HepG2 (cell line): ENCODE data around the gene NRDE2. TPM values are rescaled to one million over a fixed set of nuclear protein-coding genes. Genes with fewer than 3 reads are reported as not detected.

Source experiments
- ATAC-seq: fragments of 200-7000 bp; cut with Tn5 transposase; 3 replicates; pipeline ENCODE4 v1.9.1; 2020; ENCODE audit warnings: mild to moderate bottlenecking, moderate library complexity
- BruUV-seq: library from RNA; stranded (reverse); fragments of 400-500 nt; replicated peaks from 2 replicates; lab custom pipeline; 2021; lab: Mats Ljungman, UMichigan
- CTCF ChIA-PET: fragments of 300-600 bp; formaldehyde crosslinking; extraction: SDS; loops from one replicate; lab custom pipeline; 2021; ENCODE audit warnings: low total read pairs, inconsistent platforms, low intra/inter-chr PET ratio; lab: Yijun Ruan, JAX
- POLR2A ChIA-PET: fragments of 350-600 bp; sonication (Branson Sonifier 250); formaldehyde crosslinking; loops from one replicate; lab custom pipeline; 2020; ENCODE audit warnings: antibody characterized with exemption, inconsistent platforms; lab: Yijun Ruan, JAX
- DNase-seq: peaks from one replicate; pipeline ENCODE4 v3.0.0-alpha.2; 2015; ENCODE audit warnings: low spot score
- FAIRE-seq: peaks from 3 replicates; lab custom pipeline; 2011; peaks lifted over from hg19 to GRCh38; lab: Jason Lieb, UNC
- H2AFZ ChIP-seq: one replicate; pipeline ENCODE4 v1.6.1; 2011; ENCODE audit warnings: low read length, inconsistent platforms
- H3K27ac ChIP-seq: fragments of 300-600 bp; 3 replicates; pipeline ENCODE4 v1.8.0; 2011; ENCODE audit warnings: mixed run types, mild to moderate bottlenecking, mixed read lengths, low read length, inconsistent platforms; ENCODE audit not compliant: insufficient read depth; ENCODE audit errors: extremely low read length
- H3K27me3 ChIP-seq, 2 experiments: fragments of 200-600 bp in 1 of 2; 2 replicates in 1 of 2; 3 replicates in 1 of 2; pipeline versions ENCODE4 v1.6.0 to v1.8.0; 2011; ENCODE audit warnings: low read length in 2 of 2, mild to moderate bottlenecking in 2 of 2, moderate library complexity in 2 of 2, inconsistent platforms in 1 of 2; ENCODE audit not compliant: insufficient read depth in 2 of 2, control insufficient read depth in 1 of 2
- H3K36me3 ChIP-seq, 2 experiments: fragments of 200-600 bp in 1 of 2; replicated peaks in 1 of 2; 2 replicates in 1 of 2; 3 replicates in 1 of 2; pipeline versions ENCODE4 v1.5.1 to v1.8.0; 2011; ENCODE audit warnings: low read length in 2 of 2, inconsistent platforms in 1 of 2; ENCODE audit not compliant: insufficient read depth in 2 of 2, control insufficient read depth in 1 of 2
- H3K4me1 ChIP-seq: 2 replicates; pipeline ENCODE4 v1.5.1; 2012; ENCODE audit warnings: low read length, inconsistent platforms; ENCODE audit not compliant: insufficient read depth
- H3K4me2 ChIP-seq: 2 replicates; pipeline ENCODE4 v1.6.0; 2011; ENCODE audit warnings: low read depth, low read length, inconsistent platforms
- H3K4me3 ChIP-seq, 3 experiments: fragments of 200-600 bp in 1 of 3; sonication (generic), shearing (Covaris generic) in 1 of 3; replicated peaks in 1 of 3; 2 replicates each; pipeline ENCODE4 v1.5.1; 2011 to 2016; ENCODE audit warnings: low read length in 3 of 3, inconsistent platforms in 2 of 3, low read depth in 2 of 3, mild to moderate bottlenecking in 2 of 3, control low read depth in 1 of 3, mixed read lengths in 1 of 3; ENCODE audit not compliant: insufficient read depth in 1 of 3
- H3K79me2 ChIP-seq: one replicate; pipeline ENCODE4 v1.6.1; 2011; ENCODE audit warnings: low read length, inconsistent platforms; ENCODE audit not compliant: insufficient read depth
- H3K9ac ChIP-seq: 2 replicates; pipeline ENCODE4 v1.6.0; 2011; ENCODE audit warnings: mild to moderate bottlenecking, low read depth, low read length, inconsistent platforms; ENCODE audit not compliant: insufficient read depth
- H3K9me3 ChIP-seq: 2 replicates; pipeline ENCODE4 v1.5.1; 2012; ENCODE audit warnings: mild to moderate bottlenecking, low read length
- H4K20me1 ChIP-seq: 2 replicates; pipeline ENCODE4 v1.6.0; 2011; ENCODE audit warnings: inconsistent platforms, mild to moderate bottlenecking, low read length, moderate library complexity; ENCODE audit not compliant: insufficient read depth
- CEBPG ChIP-seq: IDR thresholded peaks from 2 replicates; pipeline ENCODE4 v1.6.1; 2016
- EEA1 ChIP-seq: sonication (generic); formaldehyde crosslinking; IDR thresholded peaks from 2 replicates; pipeline ENCODE4 v1.5.1; 2020; ENCODE audit warnings: mild to moderate bottlenecking, missing genetic modification reagents, borderline replicate concordance
- EHMT2 ChIP-seq: fragments of 200-600 bp; sonication (generic); IDR thresholded peaks from 2 replicates; pipeline ENCODE4 v1.7.0; 2017; ENCODE audit warnings: antibody characterized with exemption, low read depth, low read length, borderline replicate concordance
- GZF1 ChIP-seq: sonication (generic); formaldehyde crosslinking; IDR thresholded peaks from 2 replicates; pipeline ENCODE4 v1.5.1; 2020; ENCODE audit warnings: mild to moderate bottlenecking, missing genetic modification reagents
- MAFK ChIP-seq, 2 experiments: IDR thresholded peaks in 1 of 2; conservative IDR thresholded peaks in 1 of 2; 2 replicates each; pipeline ENCODE4 v1.6.1; 2011; ENCODE audit warnings: improper control_type of control experiment in 2 of 2, low read length in 2 of 2
- POLR2A ChIP-seq, 2 experiments: IDR thresholded peaks; 2 replicates each; pipeline ENCODE4 v1.6.1; 2011; ENCODE audit warnings: low read depth in 2 of 2, low read length in 2 of 2, mild to moderate bottlenecking in 1 of 2, moderate library complexity in 1 of 2; ENCODE audit not compliant: insufficient read depth in 1 of 2
- SIX4 ChIP-seq: sonication (generic); formaldehyde crosslinking; IDR thresholded peaks from 2 replicates; pipeline ENCODE4 v1.4.0; 2020; ENCODE audit warnings: missing genetic modification reagents
- ZNF292 ChIP-seq: sonication (generic); formaldehyde crosslinking; IDR thresholded peaks from 2 replicates; pipeline ENCODE4 v1.8.1; 2022; ENCODE audit warnings: mild to moderate bottlenecking, low read depth, missing genetic modification reagents, borderline replicate concordance
- ZNF383 ChIP-seq: sonication (generic); formaldehyde crosslinking; IDR thresholded peaks from 2 replicates; pipeline ENCODE4 v1.4.0; 2020; ENCODE audit warnings: missing genetic modification reagents, mild to moderate bottlenecking, borderline replicate concordance
- ZNF777 ChIP-seq: sonication (generic); formaldehyde crosslinking; IDR thresholded peaks from 2 replicates; pipeline ENCODE4 v1.4.0; 2020; ENCODE audit warnings: missing genetic modification reagents
- WGBS: methylation state at CpG from one replicate; pipeline ENCODE4 v1.1.6; 2017; ENCODE audit warnings: low lambda C conversion rate; 5-methylcytosine and 5-hydroxymethylcytosine counted together
- in situ Hi-C: cut with HindIII; loops from 2 replicates; pipeline ENCODE4 v1.10.0; 2017; ENCODE audit warnings: low pct_unique_long_range_greater_than_20kb; ENCODE audit not compliant: extremely low pct_ligation_motif_present
- intact Hi-C: fragments of 100-400 bp; cut with micrococcal nuclease; formaldehyde crosslinking; loops from one replicate; pipeline ENCODE4 v1.10.0; 2022; ENCODE audit not compliant: unreplicated experiment
- polyA plus RNA-seq, 8 experiments: library from polyadenylated mRNA; depleted of rRNA in 3 of 8; stranded (reverse) in 7 of 8; unstranded in 1 of 8; fragments of >200 nt; fragmentation: Illumina TruSeq in 4 of 8; extraction: Trizol in 4 of 8; gene quantifications; 2 replicates each; pipeline versions ENCODE4 v1.2.1 to v1.2.3, GENCODE V29; 2011 to 2016; ENCODE audit warnings: low read depth in 4 of 8, missing spikeins in 1 of 8, mixed read lengths in 1 of 8; ENCODE audit not compliant: insufficient read depth in 1 of 8
- total RNA-seq, 5 experiments: library from RNA; depleted of rRNA; stranded (reverse); fragments of >200 nt; fragmentation: Illumina TruSeq; extraction: Trizol; gene quantifications; 2 replicates each; pipeline ENCODE4 v1.2.3, GENCODE V29; 2016; ENCODE audit warnings: low read depth in 1 of 5
- TF ChIP-seq, protein P1 (sequence below): sonication (generic); formaldehyde crosslinking; IDR thresholded peaks from 2 replicates; pipeline ENCODE4 v1.8.0; 2022; ENCODE audit warnings: low read depth, missing genetic modification reagents
- TF ChIP-seq, protein P2 (sequence below): sonication (generic); formaldehyde crosslinking; IDR thresholded peaks from 2 replicates; pipeline ENCODE4 v1.4.0; 2020; ENCODE audit warnings: missing genetic modification reagents

The NRDE2 gene
- total and polyA plus RNA-seq, 2 of the 13 experiments (the other 11 are each of a cell fraction or from before 2014, with no cell fraction given) = 5.6 to 12.5 TPM

DNA sequence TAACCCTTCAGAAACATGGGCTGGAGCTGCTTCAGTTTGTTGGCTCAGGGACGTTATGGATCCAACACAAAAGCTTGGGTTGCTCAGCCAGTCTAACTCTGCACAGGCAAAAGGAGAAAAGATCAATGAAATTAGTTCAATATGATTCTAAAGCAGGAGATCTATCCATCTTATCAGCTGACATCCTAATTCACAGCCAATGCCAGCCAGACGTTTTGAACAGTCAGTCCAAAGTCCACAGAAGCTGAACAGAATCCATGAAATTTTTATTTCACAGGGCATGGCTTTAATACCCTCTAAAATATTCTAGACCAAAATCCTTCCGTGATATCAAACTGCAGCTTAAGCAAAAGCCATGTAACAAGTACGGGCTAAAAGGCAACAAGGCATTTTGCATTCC is 13.7 kb downstream of the NRDE2 start:
- Histone ChIP-seq H3K4me2 (no peak overlapping the region), H3K9ac (no peak overlapping the region), H3K27me3 (no peaks in the 10 kb centered on the region), H3K36me3 (peaks cover 1 to 32% of the 10 kb centered on the region in 2 experiments), H4K20me1 (no peaks in the 10 kb centered on the region; the same call in 1 of the 2 replicates), H2AFZ (no peak overlapping the region)
- DNase-seq = no peak
- WGBS = 79% methylated on average over 4 of the region's 4 CpGs
- TF ChIP-seq, protein P1, sequence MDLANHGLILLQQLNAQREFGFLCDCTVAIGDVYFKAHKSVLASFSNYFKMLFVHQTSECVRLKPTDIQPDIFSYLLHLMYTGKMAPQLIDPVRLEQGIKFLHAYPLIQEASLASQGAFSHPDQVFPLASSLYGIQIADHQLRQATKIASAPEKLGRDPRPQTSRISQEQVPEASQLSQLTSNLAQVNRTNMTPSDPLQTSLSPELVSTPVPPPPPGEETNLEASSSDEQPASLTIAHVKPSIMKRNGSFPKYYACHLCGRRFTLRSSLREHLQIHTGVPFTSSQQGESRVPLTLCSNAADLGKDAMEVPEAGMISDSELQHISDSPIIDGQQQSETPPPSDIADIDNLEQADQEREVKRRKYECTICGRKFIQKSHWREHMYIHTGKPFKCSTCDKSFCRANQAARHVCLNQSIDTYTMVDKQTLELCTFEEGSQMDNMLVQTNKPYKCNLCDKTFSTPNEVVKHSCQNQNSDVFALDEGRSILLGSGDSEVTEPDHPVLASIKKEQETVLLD (CRISPR knock-in tag) = no peak
- TF ChIP-seq EEA1 (CRISPR knock-in tag) (no peak), MAFK (conservative IDR thresholded peaks at IDR 0.05 in 1 of 2, IDR thresholded peaks at IDR 0.05 in 1 of 2; ENCODE audit: low read length in 2 of 2) (0 out of 4 replicates have a peak, but pooled peaks of 1 of the 2 experiments have one; percentile 35)
- TF ChIP-seq, all 625 proteins: peak for 1
- BruUV-seq = no TSS peak
- ChIA-PET CTCF (no interaction called here), POLR2A (interaction anchor here (1.3 kb wide), 1 partner anchor 64 kb away, joined by 3 read pairs; no protein-coding TSS in a partner anchor)
- Histone ChIP-seq H3K9me3 (no peaks in the 10 kb centered on the region), H3K27ac (no peak overlapping the region), H3K4me1 (no peaks in the 10 kb centered on the region), H3K79me2 (peaks cover 13% of the 10 kb centered on the region), H3K4me3 (no peak overlapping the region)
- in situ Hi-C loops = no loop called here
- intact Hi-C loops = no loop called here
- FAIRE-seq (no peak), ATAC-seq (no peak)

DNA sequence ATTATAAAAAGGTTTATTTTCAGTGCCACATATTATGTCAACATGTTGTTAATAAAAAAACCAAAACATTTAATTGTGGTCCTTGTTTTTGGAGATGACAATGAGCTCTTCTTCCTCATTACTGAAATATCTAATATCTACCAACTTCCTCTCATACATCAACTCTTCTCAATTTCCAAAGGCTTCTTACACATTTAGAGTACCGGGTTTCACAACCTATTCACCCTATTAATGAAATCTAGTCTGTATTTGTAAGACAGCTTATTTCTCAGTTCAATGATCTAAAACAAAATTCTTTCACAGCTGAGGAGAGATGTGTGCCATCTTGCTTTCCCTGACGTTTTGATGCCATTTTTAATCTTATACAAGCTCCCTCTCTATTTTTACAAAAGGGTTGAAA is 14.5 kb downstream of the NRDE2 start:
- H3K27ac ChIP-seq = no peak overlapping the region
- no peaks in the 10 kb centered on the region for H3K4me1 ChIP-seq
- 97% methylated on average over 2 of the region's 2 CpGs for WGBS
- BruUV-seq = no TSS peak
- H3K4me3 ChIP-seq = no peak overlapping the region
- H3K36me3 ChIP-seq = peaks cover 1 to 34% of the 10 kb centered on the region in 2 experiments
- H3K9ac ChIP-seq = no peak overlapping the region
- FAIRE-seq (no peak), DNase-seq (no peak), ATAC-seq (no peak)
- CTCF ChIA-PET = no interaction called here
- H3K9me3 ChIP-seq = no peaks in the 10 kb centered on the region
- H2AFZ ChIP-seq = no peak overlapping the region
- intact Hi-C loops = no loop called here
- no peaks in the 10 kb centered on the region; the same call in 1 of the 2 replicates for H4K20me1 ChIP-seq
- H3K79me2 ChIP-seq = peaks cover 10% of the 10 kb centered on the region
- no peak overlapping the region for H3K4me2 ChIP-seq
- in situ Hi-C loops = no loop called here
- POLR2A ChIA-PET = interaction anchor here (1.3 kb wide), 1 partner anchor 65 kb away, joined by 3 read pairs; no protein-coding TSS in a partner anchor
- H3K27me3 ChIP-seq = no peaks in the 10 kb centered on the region
- TF ChIP-seq CEBPG (no peak), ZNF383 (CRISPR knock-in tag) (no peak), EHMT2 (no peak), SIX4 (CRISPR knock-in tag) (no peak), ZNF777 (no peak), GZF1 (CRISPR knock-in tag) (no peak), ZNF292 (no peak), POLR2A (IDR thresholded peaks at IDR 0.05; ENCODE audit: insufficient read depth in 1 of 2, low read depth in 2 of 2, low read length in 2 of 2) (no peak)
- TF ChIP-seq, protein P2, sequence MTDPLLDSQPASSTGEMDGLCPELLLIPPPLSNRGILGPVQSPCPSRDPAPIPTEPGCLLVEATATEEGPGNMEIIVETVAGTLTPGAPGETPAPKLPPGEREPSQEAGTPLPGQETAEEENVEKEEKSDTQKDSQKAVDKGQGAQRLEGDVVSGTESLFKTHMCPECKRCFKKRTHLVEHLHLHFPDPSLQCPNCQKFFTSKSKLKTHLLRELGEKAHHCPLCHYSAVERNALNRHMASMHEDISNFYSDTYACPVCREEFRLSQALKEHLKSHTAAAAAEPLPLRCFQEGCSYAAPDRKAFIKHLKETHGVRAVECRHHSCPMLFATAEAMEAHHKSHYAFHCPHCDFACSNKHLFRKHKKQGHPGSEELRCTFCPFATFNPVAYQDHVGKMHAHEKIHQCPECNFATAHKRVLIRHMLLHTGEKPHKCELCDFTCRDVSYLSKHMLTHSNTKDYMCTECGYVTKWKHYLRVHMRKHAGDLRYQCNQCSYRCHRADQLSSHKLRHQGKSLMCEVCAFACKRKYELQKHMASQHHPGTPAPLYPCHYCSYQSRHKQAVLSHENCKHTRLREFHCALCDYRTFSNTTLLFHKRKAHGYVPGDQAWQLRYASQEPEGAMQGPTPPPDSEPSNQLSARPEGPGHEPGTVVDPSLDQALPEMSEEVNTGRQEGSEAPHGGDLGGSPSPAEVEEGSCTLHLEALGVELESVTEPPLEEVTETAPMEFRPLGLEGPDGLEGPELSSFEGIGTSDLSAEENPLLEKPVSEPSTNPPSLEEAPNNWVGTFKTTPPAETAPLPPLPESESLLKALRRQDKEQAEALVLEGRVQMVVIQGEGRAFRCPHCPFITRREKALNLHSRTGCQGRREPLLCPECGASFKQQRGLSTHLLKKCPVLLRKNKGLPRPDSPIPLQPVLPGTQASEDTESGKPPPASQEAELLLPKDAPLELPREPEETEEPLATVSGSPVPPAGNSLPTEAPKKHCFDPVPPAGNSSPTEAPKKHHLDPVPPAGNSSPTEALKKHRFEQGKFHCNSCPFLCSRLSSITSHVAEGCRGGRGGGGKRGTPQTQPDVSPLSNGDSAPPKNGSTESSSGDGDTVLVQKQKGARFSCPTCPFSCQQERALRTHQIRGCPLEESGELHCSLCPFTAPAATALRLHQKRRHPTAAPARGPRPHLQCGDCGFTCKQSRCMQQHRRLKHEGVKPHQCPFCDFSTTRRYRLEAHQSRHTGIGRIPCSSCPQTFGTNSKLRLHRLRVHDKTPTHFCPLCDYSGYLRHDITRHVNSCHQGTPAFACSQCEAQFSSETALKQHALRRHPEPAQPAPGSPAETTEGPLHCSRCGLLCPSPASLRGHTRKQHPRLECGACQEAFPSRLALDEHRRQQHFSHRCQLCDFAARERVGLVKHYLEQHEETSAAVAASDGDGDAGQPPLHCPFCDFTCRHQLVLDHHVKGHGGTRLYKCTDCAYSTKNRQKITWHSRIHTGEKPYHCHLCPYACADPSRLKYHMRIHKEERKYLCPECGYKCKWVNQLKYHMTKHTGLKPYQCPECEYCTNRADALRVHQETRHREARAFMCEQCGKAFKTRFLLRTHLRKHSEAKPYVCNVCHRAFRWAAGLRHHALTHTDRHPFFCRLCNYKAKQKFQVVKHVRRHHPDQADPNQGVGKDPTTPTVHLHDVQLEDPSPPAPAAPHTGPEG (CRISPR knock-in tag) = no peak
